Measurements from ENCODE around the gene PLD5. TPM values are rescaled to one million over a fixed set of nuclear protein-coding genes. Genes with fewer than 3 reads are reported as not detected.

PLD5 gene
- total RNA-seq, 1 donor from 2014 or later, result 1.9 TPM

GRCh38 chr1:242057745-242058115 lies 466.8 kb downstream of the PLD5 start:
- no peak for TF ChIP-seq CTCF (IDR thresholded peaks at IDR 0.05; ENCODE audit: insufficient read depth, low read length, poor library complexity, severe bottlenecking)
- H3K36me3 ChIP-seq (ENCODE audit: control insufficient read depth, insufficient read depth, low read length), result no peaks in the 10 kb centered on the region

GRCh38 chr1:242056988-242057744 lies 467.3 kb downstream of the PLD5 start:
- H3K4me3 ChIP-seq (ENCODE audit: low read depth, low read length), result no peak overlapping the region
- H3K36me3 ChIP-seq (ENCODE audit: control insufficient read depth, insufficient read depth, low read length), result no peaks in the 10 kb centered on the region
- no peak for TF ChIP-seq CTCF (IDR thresholded peaks at IDR 0.05; ENCODE audit: insufficient read depth, low read length, poor library complexity, severe bottlenecking)
- no peak for DNase-seq (ENCODE audit: low read depth)
- H3K27me3 ChIP-seq (ENCODE audit: control insufficient read depth, insufficient read depth, low read length), result no peaks in the 10 kb centered on the region

More at GRCh38 chr1:242057745-242058115, 466.8 kb downstream of the PLD5 start:
- Histone ChIP-seq H3K27me3 (ENCODE audit: control insufficient read depth, insufficient read depth, low read length) (no peaks in the 10 kb centered on the region), H3K4me3 (ENCODE audit: low read depth, low read length) (no peak overlapping the region)
- DNase-seq (ENCODE audit: low read depth), result no peak

- DNase-seq (ENCODE audit: low read depth), result no peak
- H3K4me3 ChIP-seq (ENCODE audit: low read depth, low read length), result no peak overlapping the region
- TF ChIP-seq CTCF (IDR thresholded peaks at IDR 0.05; ENCODE audit: insufficient read depth, low read length, poor library complexity, severe bottlenecking), result no peak
- H3K36me3 ChIP-seq (ENCODE audit: control insufficient read depth, insufficient read depth, low read length), result no peaks in the 10 kb centered on the region
- no peaks in the 10 kb centered on the region for H3K27me3 ChIP-seq (ENCODE audit: control insufficient read depth, insufficient read depth, low read length)
Measured at GRCh38 chr1:242055749-242056320, 468.7 kb downstream of the PLD5 start.

- no peaks in the 10 kb centered on the region for H3K36me3 ChIP-seq (ENCODE audit: control insufficient read depth, insufficient read depth, low read length)
- no peaks in the 10 kb centered on the region for H3K27me3 ChIP-seq (ENCODE audit: control insufficient read depth, insufficient read depth, low read length)
- no peak for TF ChIP-seq CTCF (IDR thresholded peaks at IDR 0.05; ENCODE audit: insufficient read depth, low read length, poor library complexity, severe bottlenecking)
- no peak for DNase-seq (ENCODE audit: low read depth)
- no peak overlapping the region for H3K4me3 ChIP-seq (ENCODE audit: low read depth, low read length)
Measured at GRCh38 chr1:242043165-242043564, 481.3 kb downstream of the PLD5 start.

- Histone ChIP-seq H3K4me3 (ENCODE audit: low read depth, low read length) (no peak overlapping the region), H3K36me3 (ENCODE audit: control insufficient read depth, insufficient read depth, low read length) (no peaks in the 10 kb centered on the region), H3K27me3 (ENCODE audit: control insufficient read depth, insufficient read depth, low read length) (no peaks in the 10 kb centered on the region)
- DNase-seq (ENCODE audit: low read depth), result no peak
- no peak for TF ChIP-seq CTCF (IDR thresholded peaks at IDR 0.05; ENCODE audit: insufficient read depth, low read length, poor library complexity, severe bottlenecking)
Measured at GRCh38 chr1:242034392-242034791, 490.1 kb downstream of the PLD5 start.

All from kidney epithelial cell (primary cell).